Keratinocyte (primary cell): ENCODE data around the gene NT5DC3.

Experiments
- CTCF ChIP-seq, 3 experiments: IDR thresholded peaks in 1 of 3; conservative IDR thresholded peaks in 1 of 3; optimal IDR thresholded peaks in 1 of 3; 2 replicates in 2 of 3; 3 replicates in 1 of 3; pipeline versions ENCODE3 to v1.5.1; 2011; ENCODE audit warnings: low read length in 3 of 3, mild to moderate bottlenecking in 3 of 3, moderate library complexity in 2 of 3, control low read depth in 1 of 3, inconsistent platforms in 1 of 3; ENCODE audit not compliant: insufficient read depth in 2 of 3; ENCODE audit errors: extremely low read depth in 1 of 3
- EZH2 ChIP-seq: IDR thresholded peaks from one replicate; pipeline ENCODE4 v1.6.1; 2012; ENCODE audit warnings: inconsistent platforms, mild to moderate bottlenecking, low read length, moderate library complexity

GRCh38 chr12:103737881-103738280, 103.2 kb downstream of the NT5DC3 start:
- TF ChIP-seq CTCF (optimal IDR thresholded peaks at IDR 0.05 in 1 of 3, IDR thresholded peaks at IDR 0.05 in 1 of 3, conservative IDR thresholded peaks at IDR 0.05 in 1 of 3; ENCODE audit: extremely low read depth in 1 of 3, insufficient read depth in 2 of 3, low read length in 3 of 3) = no peak
- TF ChIP-seq EZH2 = no peak
